OCI-LY1 (cell line): ENCODE results near the gene DNTTIP2.

ENCODE experiments used
- H2AFZ ChIP-seq: fragments of 200-600 bp; sonication (generic), shearing (Covaris generic); 2 replicates; pipeline ENCODE4 v1.6.0; 2014; ENCODE audit warnings: antibody characterized with exemption, mild to moderate bottlenecking, low read length
- H3F3A ChIP-seq: fragments of 200-600 bp; sonication (generic), shearing (Covaris generic); 2 replicates; pipeline ENCODE4 v1.6.0; 2014; ENCODE audit warnings: mild to moderate bottlenecking, antibody characterized with exemption, low read length, moderate library complexity; ENCODE audit not compliant: insufficient read depth
- H3K27ac ChIP-seq: fragments of 200-600 bp; sonication (generic); 2 replicates; pipeline ENCODE4 v1.5.1; 2014; ENCODE audit warnings: low read length, mixed run types, mild to moderate bottlenecking, low read depth; ENCODE audit not compliant: poor library complexity, severe bottlenecking
- H3K27me3 ChIP-seq: fragments of 200-600 bp; sonication (generic); 2 replicates; pipeline ENCODE4 v1.6.0; 2014; ENCODE audit warnings: antibody characterized with exemption, mild to moderate bottlenecking, low read length, moderate library complexity; ENCODE audit not compliant: insufficient read depth
- H3K36me3 ChIP-seq: fragments of 200-600 bp; sonication (generic); 2 replicates; pipeline ENCODE4 v1.6.1; 2014; ENCODE audit warnings: mild to moderate bottlenecking, antibody characterized with exemption, low read length, moderate library complexity, mixed read lengths; ENCODE audit not compliant: insufficient read depth
- H3K4me1 ChIP-seq: fragments of 200-600 bp; sonication (generic); 2 replicates; pipeline ENCODE4 v1.5.1; 2014; ENCODE audit warnings: mild to moderate bottlenecking, low read length, moderate library complexity; ENCODE audit not compliant: insufficient read depth, severe bottlenecking
- H3K4me2 ChIP-seq: fragments of 200-600 bp; sonication (generic), shearing (Covaris generic); 2 replicates; pipeline ENCODE4 v1.6.1; 2014; ENCODE audit warnings: low read length
- H3K4me3 ChIP-seq: fragments of 200-600 bp; sonication (generic); 2 replicates; pipeline ENCODE4 v1.5.1; 2014; ENCODE audit warnings: low read length, low read depth, mild to moderate bottlenecking, mixed read lengths; ENCODE audit not compliant: poor library complexity, severe bottlenecking
- H3K79me2 ChIP-seq: fragments of 200-600 bp; shearing (Covaris generic); 2 replicates; pipeline ENCODE4 v1.6.1; 2016; ENCODE audit warnings: mixed run types, low read length, mixed read lengths; ENCODE audit not compliant: insufficient read depth
- H3K9ac ChIP-seq: fragments of 200-600 bp; sonication (generic), shearing (Covaris generic); 2 replicates; pipeline ENCODE4 v1.6.1; 2014; ENCODE audit warnings: mild to moderate bottlenecking, low read length, mixed read lengths
- H3K9me2 ChIP-seq: fragments of 200-600 bp; sonication (generic), shearing (Covaris generic); 2 replicates; pipeline ENCODE4 v1.6.1; 2014; ENCODE audit warnings: low read depth, mild to moderate bottlenecking, low read length, mixed read lengths
- H3K9me3 ChIP-seq: fragments of 200-600 bp; shearing (Covaris generic); 2 replicates; pipeline ENCODE4 v1.6.1; 2014; ENCODE audit warnings: low read length, mixed read lengths
- H4K20me1 ChIP-seq: fragments of 200-600 bp; sonication (generic), shearing (Covaris generic); 2 replicates; pipeline ENCODE4 v1.6.0; 2016; ENCODE audit warnings: mild to moderate bottlenecking, low read length; ENCODE audit not compliant: insufficient read depth
- CTCF ChIP-seq: fragments of 200-600 bp; sonication (generic), shearing (Covaris generic); IDR thresholded peaks from 2 replicates; pipeline ENCODE4 v1.5.1; 2017; ENCODE audit warnings: mild to moderate bottlenecking, antibody characterized with exemption, low read length, moderate library complexity, mixed read lengths
- EZH2 ChIP-seq: fragments of 200-600 bp; sonication (generic), shearing (Covaris generic); IDR thresholded peaks from 2 replicates; pipeline ENCODE4 v1.8.0; 2017; ENCODE audit warnings: borderline replicate concordance, mixed run types, mild to moderate bottlenecking, antibody characterized with exemption, low read length, moderate library complexity, mixed read lengths

Gene DNTTIP2

GRCh38 chr1:93818570-93818959 is 60.4 kb downstream of the DNTTIP2 start:
- Histone ChIP-seq H3K9me2 (no peaks in the 10 kb centered on the region), H3K79me2 (no peaks in the 10 kb centered on the region), H2AFZ (no peak overlapping the region), H3K27me3 (no peaks in the 10 kb centered on the region), H3K4me3 (no peak overlapping the region), H3K4me1 (no peaks in the 10 kb centered on the region), H3K9ac (no peak overlapping the region), H4K20me1 (no peaks in the 10 kb centered on the region), H3K9me3 (no peaks in the 10 kb centered on the region), H3K36me3 (no peaks in the 10 kb centered on the region), H3F3A (no peaks in the 10 kb centered on the region), H3K27ac (no peak overlapping the region), H3K4me2 (no peak overlapping the region)
- TF ChIP-seq CTCF (no peak), EZH2 (no peak)

GRCh38 chr1:93817819-93818569 is 61.0 kb downstream of the DNTTIP2 start:
- Histone ChIP-seq H3K4me1 (no peaks in the 10 kb centered on the region), H3K27ac (no peak overlapping the region), H3K4me2 (no peak overlapping the region)

GRCh38 chr1:93816970-93817678 is 61.9 kb downstream of the DNTTIP2 start:
- H3K36me3 ChIP-seq: no peaks in the 10 kb centered on the region
- no peak overlapping the region for H3K4me2 ChIP-seq
- H3K9me3 ChIP-seq: no peaks in the 10 kb centered on the region
- TF ChIP-seq CTCF (no peak), EZH2 (no peak)
- no peaks in the 10 kb centered on the region for H3K27me3 ChIP-seq
- H3K9me2 ChIP-seq: no peaks in the 10 kb centered on the region
- H2AFZ ChIP-seq: no peak overlapping the region
- no peaks in the 10 kb centered on the region for H3K79me2 ChIP-seq
- no peak overlapping the region for H3K4me3 ChIP-seq
- no peaks in the 10 kb centered on the region for H3K4me1 ChIP-seq
- H3K9ac ChIP-seq: no peak overlapping the region
- no peaks in the 10 kb centered on the region for H4K20me1 ChIP-seq
- no peak overlapping the region for H3K27ac ChIP-seq
- no peaks in the 10 kb centered on the region for H3F3A ChIP-seq

More at GRCh38 chr1:93817819-93818569, 61.0 kb downstream of the DNTTIP2 start:
- TF ChIP-seq CTCF: no peak
- H3K9me3 ChIP-seq: no peaks in the 10 kb centered on the region
- H4K20me1 ChIP-seq: no peaks in the 10 kb centered on the region
- no peak overlapping the region for H3K4me3 ChIP-seq
- no peaks in the 10 kb centered on the region for H3F3A ChIP-seq
- no peaks in the 10 kb centered on the region for H3K36me3 ChIP-seq
- no peaks in the 10 kb centered on the region for H3K27me3 ChIP-seq
- no peak overlapping the region for H3K9ac ChIP-seq
- no peaks in the 10 kb centered on the region for H3K9me2 ChIP-seq
- H3K79me2 ChIP-seq: no peaks in the 10 kb centered on the region
- no peak overlapping the region for H2AFZ ChIP-seq
